ENCODE data around the gene CDX2.

The CDX2 gene

DNA sequence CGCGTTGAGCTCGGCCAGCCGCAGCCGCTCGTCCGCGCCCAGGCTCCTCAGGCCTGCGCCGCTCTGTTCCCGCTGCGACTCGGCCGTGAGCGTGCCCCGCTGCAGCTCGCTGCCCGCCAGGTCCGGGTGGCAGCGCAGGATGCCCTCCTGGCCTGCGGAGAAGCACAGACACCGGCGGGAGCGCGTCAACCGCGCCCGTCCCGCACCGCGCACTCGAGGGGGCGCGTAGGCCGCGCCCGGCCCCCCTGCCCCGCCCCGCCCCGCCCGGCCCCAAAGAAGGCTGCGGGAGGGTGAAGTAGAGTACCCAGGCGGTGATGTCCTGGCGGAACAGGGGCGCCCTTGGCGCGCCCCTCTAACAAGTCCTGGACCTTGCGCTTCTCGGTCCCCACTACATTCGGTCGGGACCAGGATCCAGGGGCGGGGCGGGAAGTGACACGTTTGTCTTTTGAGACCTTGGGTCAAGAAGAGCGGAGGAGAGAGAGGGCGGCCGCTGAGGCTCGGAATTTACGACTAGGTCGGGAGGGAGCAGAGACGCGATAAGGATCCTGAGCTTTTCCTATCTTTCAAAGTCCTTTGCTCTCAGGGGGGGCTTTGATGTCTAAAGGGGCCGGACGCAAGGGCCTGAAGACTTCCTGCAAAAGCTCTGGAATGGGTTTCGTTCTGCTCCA, 9.3 kb upstream of the CDX2 start:
- no peak for DNase-seq (ENCODE audit: low spot score)

DNA sequence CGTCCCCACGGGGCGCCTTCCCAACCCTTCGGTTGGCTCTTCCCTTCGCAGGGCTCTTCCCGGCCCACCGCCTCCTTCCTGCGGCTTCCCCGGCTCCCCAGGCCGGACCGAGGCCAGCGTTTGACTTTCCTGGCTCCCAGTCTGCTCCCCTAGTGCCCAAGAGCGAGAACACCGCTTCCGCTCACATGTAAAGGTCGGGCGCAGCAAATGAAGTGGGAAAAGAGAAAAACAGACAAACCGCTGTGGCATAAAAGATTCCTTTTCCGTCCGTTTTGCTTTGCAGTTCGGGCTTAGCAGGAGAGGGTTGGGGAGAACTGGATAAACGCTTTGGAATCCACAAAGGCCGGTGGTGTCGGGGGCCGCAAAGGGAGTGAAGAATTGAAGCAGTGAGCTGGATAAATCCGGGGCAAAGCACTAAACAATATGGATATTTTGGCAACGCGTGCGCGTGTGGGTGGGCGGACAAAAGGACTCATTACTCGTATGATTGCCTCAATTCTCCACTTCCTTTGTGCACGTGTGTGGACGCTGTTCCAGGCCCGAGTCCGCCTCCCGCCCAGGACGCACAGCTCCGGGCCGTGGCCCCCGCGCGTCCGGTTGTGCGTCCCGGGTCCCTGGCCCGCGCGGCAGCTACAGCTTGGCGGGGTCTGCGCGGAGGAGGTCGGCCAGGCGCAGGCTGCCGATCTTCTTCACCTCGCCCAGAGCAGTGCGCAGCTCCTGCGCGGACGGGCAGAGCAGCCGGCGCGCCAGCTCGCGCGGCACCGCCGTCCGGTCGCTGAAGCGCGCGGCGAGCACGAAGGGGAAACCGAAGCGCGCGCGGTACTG, 8.6 kb upstream of the CDX2 start:
- DNase-seq (ENCODE audit: low spot score) = no peak

DNA sequence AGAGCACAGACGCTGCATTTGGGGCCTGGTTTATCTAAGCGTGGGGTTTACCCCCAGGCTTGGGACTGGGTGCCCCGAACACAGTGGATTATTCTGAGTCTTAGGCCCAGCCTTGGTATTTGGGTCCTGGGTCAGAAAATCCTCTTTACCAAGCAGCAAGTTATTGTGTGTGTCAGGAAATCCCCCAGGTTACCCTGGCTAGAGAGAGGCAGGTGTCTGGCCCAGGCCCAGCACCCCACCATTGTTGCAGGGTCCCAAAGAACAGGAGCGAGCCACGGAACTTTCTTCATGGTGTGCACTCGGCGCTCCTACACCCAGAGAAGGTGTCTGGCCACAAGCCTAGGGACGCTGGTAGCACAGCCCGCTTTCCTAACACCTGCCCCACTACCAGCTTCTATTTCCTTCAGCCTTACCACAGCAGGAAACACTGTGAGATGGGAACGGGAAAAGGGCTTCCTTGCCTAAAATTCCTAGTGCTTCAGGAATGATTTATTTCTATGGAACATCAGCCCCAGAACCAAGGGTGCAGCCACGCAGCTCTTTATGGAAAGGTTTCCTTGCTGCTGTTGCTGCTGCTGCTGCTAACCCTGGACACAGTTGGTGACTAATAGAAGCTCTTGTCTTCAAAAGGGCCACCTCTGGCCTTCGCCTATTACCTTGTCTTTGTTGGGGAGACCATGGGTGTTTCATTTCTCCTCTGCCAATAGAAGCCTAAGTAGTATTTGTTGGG, 7.4 kb upstream of the CDX2 start:
- no peak for DNase-seq (ENCODE audit: low spot score)

DNA sequence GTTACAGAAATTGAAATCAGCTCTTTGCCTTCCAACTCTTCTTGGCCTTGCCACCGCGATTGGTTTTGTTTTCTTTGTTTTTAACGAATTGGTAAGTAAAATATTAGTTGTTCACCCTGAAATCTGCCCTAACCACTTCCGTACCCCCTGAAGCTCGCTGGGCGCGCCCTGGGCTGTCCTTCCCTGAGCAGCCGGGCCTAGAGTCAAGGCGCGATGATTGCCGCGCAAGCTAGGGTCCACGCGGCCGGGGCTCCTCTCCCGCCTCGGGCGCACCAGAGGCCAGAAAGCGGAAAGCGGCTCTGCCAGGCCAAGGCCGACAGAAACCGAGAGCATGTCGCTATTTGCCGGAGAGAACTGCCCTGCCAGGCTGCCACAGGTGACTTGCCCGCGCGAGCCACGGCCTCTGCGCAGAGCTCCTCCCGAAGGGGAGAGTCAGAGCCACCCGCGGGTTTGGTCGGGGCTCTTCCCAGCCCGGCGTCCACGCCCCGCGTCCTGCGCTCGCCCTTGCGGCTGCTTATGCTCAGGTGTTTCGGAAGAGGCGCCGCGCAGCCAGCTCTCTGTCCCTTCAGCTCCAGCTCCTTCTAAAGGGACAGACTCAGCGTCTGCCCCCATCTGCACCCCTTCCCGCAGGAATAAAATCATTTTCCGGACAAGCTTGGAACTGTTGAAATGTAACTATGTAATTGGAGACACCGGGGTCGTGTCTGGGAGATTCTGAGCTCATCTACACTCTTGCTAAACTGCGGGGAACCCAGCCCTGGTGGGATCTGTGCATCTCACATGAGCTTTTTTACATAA, 6.6 kb upstream of the CDX2 start:
- no peak for DNase-seq (ENCODE audit: low spot score)

DNA sequence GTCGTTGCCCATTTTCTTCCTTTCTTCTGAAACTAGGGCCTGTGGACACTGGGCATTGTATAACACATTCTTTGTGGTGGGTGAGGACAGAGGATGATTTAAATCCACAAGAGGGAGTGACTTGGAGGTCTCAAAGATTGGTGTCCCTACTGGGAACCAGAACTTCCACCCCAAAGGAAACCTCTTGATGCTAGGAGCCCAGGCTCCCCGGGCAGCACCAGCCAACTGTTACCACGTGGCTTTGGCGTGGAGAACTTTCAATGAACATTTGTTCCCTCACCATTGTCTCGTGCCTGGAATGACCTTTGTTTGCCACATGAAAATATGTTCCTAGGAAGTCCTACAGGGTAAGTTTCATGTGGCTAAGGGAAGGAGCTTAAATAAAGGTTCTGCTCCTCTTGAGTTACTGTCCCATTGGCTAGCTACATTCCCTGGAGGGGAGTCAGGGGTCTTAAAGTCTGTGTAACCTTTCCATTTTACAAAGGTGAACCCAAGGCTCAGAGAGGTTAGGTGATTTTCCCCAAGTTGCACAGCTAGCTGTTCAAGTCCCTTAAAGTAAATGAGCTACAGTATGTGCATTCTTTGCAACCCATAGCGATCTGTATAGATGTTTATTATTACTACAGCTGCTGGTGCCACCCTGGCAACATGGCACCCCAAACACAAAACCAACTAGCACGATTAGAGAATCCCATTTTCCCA, 5.0 kb upstream of the CDX2 start:
- no peak for DNase-seq (ENCODE audit: low spot score)

DNA sequence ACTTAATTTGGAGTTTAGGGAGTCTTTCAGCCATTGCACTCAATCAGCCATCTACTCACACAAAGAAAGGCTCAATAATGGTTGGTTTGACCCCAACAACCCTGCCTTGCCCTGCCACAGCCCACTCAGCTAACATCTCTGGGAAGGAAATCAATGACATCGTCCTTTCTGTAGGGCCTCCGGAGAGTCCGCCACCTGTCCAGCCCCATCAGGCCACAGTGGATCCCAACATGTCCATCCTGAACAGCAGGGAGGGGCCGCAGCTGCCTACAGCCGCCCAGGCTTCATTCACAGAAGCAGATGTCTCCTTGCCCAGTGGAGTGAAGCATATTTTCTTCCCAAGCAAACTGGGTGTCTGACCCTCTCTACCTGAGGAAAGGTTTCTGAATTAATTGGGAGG, 4.2 kb upstream of the CDX2 start:
- no peak for DNase-seq (ENCODE audit: low spot score)

DNA sequence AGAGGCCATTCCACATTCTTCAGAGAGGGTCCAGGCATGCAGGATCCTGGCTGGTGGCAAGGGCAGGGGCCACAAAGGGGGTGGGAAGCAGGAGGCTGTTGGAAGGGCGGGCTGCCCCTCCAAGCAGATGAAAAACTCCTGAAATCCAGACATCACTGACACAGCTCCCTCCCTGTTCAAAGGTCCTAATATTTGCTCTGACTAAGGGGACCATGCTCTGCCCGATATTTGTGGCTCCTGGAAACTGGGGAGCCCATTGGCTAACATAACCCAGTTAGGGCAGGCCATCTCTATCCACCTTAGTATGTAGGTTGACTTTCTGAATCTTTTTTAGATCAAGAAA, 3.3 kb upstream of the CDX2 start:
- DNase-seq (ENCODE audit: low spot score) = no peak

DNA sequence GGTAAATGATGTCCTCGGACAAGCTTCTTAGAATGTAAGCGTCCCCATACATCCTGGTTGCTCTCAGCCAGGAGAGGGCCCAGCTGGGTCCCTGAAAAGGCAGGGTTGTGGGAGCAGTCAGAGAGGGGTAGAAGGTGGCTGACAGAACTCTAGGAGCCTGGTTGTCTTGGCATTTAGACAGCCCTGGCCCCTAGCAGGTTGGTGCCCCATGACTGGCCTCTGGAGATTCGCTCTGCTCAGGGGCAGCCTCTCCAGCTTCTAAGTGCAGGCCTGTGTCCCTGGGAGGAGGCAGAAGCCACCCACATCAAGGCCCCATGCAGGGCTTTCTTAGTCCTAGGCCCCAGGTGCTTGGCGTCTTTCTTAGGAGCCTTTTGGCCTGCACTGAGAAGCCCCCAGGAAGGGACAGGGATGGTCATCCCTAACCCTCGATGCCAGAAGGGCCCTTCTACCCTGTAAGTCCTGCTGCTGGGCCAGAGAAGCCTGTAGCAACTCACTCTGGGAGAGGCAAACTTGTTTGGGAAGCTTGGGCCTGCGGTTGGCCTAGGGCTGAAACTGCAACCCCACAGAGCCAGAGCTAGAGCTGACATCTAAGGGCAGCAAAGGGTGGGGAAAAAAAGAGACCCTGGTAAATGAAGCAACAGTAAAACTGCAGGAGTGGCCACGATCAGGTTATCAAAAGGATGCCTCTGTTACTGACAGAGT, 2.8 kb upstream of the CDX2 start:
- DNase-seq (ENCODE audit: low spot score) = no peak

DNA sequence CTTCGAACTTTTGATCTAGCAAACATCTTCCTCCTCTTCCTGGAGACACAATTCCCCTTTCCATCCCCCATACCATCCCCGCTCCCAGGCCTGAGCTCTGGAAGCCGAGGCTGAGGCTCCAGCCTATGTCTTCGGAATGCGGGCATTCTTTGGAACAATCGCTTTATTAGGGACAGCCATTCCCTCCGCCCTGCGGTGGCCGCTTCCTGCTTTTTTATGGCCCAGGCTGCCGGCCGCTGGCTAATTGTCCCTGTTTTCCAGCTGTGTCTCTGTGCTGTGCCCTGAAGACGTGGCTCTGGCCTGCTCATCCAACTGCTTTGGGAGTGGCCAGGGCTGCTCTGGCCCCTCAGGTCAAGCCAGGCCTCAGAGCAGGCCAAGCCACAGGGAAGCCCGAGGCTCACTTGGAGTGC, 2.1 kb upstream of the CDX2 start:
- DNase-seq (ENCODE audit: low spot score) = no peak

DNA sequence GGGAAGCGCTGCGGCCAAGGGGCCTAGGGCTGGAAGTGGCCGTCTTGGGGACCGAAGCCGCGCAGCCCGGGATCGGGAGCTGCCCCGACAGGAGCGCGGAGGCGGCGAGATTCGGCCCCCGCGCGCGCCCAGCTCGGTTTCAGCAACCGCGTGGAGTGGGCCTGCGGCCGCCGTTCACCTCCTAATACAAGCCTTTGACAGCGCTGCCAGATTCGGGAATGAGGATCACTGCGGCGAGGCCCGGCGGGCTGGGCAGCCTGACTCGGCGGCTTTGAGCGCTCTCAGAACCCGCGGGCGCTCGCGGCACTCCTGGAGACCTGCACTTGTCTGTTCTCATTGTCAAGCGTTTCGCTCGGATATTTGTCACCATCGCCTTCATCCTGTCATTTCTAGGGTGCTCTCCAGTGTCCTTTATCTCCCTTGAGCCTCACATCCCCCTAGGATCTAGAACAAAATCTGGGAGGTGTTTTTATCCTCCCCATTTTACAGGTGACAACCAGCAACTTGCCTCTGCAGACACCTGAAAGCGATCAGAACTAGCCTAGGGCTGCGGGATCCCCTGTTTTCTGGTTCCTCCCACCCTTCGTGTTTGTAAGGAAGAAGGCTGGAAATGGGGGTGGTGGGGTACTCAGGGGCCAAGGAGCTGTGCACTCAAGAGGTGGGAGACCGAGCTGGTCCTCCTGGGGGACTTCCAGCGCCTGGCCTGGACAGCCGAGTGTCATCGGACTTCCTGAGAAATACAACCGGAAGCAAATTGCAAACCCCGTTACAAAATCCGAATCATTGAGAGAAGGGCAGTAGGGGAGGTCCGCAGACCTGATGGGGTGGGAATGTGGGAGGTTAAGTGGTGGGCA, 1.5 kb upstream of the CDX2 start:
- DNase-seq (ENCODE audit: low spot score) = no peak

DNA sequence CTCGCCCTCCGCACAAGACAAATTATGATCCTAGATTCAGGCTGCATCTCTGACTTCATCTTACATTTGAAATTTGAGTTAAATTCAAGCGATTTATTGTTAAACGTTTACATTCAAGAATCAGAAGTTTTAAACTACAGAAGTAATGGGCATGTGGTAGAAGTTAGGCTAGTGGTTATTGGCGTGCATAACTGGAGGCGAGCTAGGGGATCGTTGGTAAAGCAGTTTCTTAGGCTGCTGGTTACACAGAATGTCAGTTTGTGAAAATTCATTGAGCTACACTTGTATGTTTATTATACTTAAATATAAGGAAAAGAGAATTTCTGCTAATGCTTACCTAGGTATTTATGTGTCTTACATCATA, 733 bp upstream of the CDX2 start:
- no peak for DNase-seq (ENCODE audit: low spot score)

DNA sequence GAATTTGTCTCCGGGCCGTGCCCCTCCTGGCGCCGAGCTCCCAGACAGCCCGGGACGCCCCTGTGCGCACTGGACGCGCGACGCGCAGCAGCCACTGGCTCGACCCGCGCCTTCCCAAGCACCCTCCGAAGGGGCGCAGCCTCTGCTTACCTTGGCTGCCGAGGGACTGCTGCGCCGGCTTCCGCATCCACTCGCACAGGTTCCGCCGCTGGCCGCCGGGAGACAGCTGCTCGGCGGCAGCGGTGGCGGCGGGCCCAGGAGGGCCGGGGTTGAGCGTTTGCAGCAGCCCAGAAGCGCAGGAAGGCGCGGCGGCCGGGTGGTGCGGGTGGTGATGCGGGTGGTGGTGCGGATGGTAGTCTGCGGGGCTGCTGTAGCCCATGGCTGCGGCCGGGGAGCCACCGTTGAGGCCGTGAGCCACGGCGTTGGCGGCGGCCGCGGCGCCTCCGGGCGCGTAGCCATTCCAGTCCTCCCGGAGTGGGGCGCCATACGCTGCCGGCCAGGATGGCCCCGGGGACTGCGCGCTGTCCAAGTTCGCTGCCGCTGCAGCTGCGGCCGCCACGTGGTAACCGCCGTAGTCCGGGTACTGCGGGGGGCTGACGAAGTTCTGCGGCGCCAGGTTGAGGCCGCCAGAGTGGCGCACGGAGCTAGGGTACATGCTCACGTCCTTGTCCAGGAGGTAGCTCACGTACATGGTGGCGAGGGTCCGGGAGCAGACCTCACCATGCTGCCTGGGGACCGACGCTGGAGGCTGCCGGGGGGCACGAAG, 616 bp downstream of the CDX2 start:
- no peak for DNase-seq (ENCODE audit: low spot score)

DNA sequence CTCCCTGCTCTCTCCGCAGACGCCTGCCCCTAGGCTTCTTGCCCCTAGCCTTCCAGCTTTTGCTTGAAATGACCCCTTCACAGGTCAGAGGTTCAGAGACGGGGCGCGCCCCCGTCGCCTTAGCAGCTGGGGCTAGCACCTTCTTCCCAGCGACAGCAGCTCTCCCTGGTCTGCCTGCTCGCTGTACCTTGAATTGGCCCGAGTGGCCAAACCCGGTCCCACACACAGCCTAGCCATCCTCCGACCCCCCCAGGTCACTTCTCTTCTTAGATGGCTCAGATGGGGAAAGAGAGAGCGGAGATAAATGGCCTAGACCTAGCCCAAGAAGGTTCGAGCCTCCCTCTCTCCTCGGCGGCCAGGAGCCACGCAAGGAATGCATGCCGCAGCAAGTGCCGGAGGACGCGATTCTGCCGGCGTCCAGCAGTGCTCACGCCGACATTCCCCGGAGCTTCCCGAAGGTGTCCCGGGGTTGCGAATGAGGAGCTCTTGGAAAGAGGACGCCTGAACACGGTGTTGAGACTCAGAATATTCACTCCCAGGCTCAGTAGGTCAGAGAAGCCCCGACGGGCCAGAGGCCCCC, 1.3 kb downstream of the CDX2 start:
- no peak for DNase-seq (ENCODE audit: low spot score)

DNA sequence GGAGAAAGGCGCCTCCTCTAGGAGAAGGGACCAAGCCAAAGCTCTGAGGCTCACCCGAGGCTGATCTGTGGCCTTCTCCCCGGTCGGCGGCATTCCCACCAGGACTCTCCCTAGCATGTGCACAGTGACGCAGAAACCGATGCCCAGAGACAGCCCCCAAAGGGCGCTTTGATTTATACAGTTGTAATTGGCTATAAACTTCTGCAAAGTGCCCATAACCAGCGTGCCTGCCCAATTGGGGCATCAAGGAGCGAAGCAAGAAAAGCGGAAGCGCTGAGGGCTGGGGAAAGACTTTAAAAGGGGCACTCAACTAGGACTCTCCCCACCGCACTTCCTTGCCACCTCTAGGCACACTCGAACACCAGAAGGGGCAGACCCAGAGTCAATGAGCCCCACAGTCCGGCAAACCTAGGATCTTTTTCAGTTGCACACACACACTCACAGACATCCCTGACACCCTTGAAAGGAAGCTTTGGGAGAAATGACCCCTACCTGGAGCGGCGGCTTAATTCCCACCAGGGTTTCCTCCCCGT, 1.8 kb downstream of the CDX2 start:
- DNase-seq (ENCODE audit: low spot score) = no peak

DNA sequence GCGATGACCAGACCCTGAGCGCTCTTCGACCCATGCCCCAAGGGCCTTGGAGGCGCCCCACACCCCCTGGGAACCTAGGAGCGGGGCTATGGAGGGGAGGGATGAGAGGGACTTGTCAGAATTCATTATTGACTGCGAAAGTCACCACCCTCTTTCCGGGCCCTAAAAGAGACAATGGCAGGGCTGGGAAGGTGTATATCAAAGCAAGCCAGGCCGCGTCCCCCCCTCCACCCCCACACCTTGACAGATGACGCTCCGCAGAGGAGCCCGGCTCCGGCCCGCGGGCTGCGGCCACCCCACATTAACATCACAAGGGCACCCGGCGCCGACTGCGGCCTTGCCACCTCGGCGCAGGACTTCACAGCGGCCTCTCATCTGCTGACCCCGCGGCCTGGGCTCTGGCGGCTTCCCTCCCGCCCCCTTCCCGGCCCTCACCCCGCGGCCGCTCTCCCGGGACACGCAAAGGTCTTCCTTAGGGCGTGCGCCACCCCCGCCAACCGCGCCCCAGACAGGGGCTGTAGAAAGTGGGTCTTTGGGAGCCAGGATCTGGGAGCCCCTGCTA, 2.4 kb downstream of the CDX2 start:
- no peak for DNase-seq (ENCODE audit: low spot score)

DNA sequence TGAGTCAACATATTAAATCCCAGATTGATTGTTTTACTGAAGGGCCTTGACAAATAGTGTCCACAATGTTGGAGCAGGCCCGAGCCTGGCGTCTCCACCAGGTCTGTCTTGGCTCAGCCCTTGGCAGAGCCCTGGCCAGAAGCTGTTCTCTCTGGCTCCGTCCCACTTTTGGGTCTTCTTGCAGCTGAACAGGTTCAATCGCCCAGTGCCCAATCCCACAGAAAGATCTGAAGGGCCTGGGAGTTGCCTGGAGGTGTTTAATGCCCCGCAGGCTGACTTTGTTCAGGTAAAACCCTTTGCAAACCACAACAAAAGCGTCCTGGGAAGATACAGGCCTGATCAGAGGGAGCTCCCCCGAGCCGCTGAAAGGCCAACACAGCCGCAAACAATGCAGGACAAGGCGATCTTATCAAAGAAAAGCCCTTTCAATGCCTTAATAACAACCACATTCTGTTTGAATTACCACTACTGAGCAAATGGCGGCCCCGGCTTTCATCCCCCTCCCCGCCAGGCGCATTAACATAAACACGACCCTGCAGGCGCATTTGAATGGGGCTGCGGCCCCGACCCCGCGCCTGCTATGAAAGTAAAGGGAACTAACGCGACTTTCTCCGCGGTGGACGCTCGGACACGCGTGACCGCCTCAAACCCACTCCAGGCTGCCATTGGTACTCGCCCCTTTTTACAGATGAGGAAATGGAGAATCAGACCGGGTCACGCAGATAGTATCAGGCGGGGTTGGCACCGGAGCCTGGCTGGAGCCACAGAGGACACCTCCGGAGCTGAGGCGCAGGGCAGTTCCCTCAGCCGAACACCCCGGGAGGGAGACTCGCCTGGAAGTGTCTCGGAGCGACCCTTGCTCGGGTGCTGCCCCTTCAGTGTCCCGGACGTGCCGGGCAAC, 3.1 kb downstream of the CDX2 start:
- no peak for DNase-seq (ENCODE audit: low spot score)

DNA sequence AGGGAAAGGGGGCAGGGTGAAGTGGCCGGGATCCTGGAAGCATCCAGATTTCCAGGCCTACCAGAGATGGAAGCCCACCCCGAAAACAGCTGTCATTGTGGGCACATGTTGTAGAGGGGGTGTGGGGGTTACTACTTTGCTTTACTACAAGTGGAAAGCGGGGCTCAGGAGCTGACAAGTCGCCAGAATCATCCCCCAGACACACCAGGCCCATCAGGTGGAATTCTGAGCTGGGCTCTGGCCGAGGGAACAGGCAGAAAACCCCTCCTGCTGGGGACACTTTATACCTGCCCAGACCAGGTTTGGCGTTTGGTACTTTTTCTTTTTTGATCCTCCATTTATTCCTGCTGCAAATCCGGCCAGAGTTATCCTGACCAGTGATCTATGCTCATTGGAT, 3.8 kb downstream of the CDX2 start:
- no peak for DNase-seq (ENCODE audit: low spot score)
